GM12874 (cell line): ENCODE measurements around the gene DNAJC27.

Experiments used
- TF ChIP-seq, protein P1 (sequence below): IDR thresholded peaks from 2 replicates; pipeline ENCODE4 v1.5.1; 2011; ENCODE audit warnings: low read depth, mild to moderate bottlenecking, control low read depth, low read length, moderate library complexity; ENCODE audit not compliant: insufficient read depth

DNAJC27 gene

DNA sequence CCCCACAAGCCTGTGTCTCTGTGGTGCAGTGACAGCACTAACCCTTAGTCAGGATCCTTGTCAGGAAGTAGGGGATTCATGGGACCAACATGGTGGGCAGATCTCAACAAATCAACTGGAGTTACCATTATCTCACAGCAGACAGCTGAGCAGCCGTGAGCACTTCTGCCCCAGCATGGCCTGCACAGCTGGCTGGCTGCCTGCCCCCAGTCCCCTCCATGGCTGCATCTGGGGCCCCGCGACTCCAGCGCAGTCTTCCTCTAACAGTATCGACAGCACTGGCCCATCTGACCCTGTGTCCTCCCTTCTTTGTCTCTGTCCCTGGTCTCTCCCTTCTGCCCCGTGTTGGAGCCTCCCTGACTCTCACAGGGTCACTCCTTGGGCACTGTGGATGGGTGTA, 47.0 kb downstream of the DNAJC27 start:
- TF ChIP-seq, protein P1, sequence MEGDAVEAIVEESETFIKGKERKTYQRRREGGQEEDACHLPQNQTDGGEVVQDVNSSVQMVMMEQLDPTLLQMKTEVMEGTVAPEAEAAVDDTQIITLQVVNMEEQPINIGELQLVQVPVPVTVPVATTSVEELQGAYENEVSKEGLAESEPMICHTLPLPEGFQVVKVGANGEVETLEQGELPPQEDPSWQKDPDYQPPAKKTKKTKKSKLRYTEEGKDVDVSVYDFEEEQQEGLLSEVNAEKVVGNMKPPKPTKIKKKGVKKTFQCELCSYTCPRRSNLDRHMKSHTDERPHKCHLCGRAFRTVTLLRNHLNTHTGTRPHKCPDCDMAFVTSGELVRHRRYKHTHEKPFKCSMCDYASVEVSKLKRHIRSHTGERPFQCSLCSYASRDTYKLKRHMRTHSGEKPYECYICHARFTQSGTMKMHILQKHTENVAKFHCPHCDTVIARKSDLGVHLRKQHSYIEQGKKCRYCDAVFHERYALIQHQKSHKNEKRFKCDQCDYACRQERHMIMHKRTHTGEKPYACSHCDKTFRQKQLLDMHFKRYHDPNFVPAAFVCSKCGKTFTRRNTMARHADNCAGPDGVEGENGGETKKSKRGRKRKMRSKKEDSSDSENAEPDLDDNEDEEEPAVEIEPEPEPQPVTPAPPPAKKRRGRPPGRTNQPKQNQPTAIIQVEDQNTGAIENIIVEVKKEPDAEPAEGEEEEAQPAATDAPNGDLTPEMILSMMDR = no peak

DNA sequence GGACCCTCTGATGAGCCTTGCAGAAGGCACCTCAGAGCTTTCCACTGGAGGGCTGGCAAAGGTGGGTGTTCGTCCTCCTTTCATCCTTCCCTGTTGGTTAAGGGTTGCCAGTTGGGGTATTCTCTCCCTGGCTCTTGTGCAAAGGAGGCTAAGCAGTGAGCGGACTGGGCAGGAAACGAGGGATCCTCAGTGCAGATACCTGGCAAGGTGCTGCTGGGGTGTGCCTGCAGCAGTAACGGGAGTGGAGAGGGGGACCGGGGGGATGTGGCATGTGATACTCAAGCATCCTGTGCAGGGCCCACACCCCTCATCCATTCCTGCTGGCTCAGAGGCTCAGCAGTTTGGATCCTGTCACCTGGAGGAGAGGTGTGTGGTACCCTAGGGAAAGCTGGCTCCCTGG, 47.5 kb downstream of the DNAJC27 start:
- TF ChIP-seq, protein P1 = no peak

DNA sequence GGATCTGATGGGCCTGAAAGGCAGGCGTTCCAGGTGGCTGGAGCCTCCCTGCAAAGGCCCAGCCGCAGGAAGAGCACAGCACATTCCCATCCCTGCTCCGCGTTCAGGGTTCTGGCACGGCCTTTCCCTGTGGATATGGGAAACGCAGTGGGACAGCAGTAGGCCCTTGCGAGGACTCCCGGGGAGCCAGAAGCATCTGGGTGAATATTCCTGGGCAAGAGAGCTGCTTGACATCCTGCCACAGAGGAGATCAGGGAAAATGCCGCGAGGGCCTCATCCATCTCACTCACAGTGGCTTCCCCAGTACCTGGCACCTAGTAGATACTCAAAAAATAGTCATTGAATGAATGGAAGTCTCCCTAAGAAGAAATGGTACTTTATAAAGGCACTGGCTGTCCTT, 48.6 kb downstream of the DNAJC27 start:
- TF ChIP-seq, protein P1 = no peak

DNA sequence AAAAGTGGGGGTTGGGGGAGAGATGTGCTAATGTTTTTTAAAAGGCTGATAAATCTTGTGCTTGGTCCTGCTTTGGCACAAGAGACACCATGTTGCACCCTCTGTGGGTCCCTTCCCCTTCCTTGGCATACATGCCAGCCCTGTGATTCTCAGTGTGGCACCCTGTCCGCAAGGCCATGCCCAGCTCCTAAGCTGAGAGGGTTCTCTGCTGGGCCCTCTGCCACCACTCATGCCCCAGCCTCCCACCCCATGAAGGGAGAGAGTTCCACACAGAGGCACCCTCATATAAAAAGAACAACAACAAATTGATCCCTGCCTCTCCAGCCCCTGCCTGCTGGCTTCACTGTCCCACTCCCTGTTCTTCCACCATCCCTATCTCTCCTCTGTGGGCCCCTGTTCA, 49.2 kb downstream of the DNAJC27 start:
- TF ChIP-seq, protein P1 = no peak

DNA sequence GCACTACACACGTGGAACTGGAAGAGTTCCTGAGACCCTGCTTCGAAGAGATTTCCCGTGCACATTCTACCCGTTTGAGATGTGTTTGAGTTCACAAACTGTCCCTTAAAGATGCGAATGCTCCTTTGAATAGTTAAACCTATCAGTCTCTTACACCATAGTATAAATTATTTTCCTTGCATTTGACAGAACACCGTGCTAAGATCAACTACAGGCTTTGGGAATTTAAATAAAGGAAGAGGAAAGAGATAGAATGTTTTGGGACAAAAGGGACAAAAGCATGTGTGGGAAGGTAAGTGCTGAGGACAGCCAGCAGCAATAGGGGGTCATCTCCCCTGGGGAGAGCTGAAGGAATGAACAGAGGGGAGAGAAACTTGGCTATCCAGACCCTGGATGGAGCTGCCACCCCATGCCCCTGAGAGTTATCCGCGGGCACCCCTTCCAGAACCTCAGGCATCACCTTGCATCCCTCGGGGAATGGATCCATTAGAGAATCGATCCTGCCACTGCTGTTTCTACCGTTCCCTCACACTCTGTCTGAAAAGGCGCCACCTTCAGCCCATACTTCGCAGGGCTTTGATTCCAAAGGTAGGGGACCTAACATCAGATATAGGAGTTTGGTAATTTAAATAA, 50.8 kb downstream of the DNAJC27 start:
- TF ChIP-seq, protein P1 = peak; percentile 50; the same call in 1 of the 2 replicates

DNA sequence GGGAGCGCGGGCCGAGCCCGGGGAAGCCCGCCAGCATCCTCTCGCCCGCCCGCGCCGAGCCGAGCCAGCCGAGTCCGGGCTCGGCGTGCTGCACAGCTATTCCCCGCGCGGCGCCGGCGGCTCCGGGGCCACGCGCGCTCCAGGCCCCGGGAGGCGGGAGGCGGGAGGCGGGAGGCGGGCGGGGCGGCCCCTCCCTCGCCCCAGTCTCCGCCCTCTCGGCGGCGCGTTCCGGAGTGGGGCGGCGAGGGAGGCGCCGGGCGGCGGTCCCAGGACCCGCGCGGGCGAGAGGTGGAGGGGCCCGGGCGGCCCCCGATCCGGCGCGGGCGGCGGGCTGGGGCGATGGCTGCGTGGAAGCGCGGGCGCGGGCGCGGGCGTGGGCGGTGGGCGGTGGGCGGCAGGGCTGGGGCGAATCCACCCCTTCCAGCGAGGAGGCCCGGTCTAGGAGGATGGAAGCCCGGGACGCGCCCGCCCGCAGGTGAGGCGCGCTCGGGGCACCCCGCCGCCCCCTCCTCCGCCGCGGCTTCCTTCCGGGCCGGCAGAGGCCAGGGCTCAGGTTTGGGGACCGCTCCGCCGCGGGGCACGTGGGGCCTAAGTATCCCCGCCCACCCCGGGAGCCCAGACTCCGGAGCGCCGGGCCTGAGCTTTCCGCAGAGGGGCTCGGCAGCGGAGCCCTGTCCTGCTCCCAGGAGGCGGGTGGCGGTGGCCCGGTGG, 51.5 kb downstream of the DNAJC27 start, which contains the start of gene ADCY3:
TSS of gene ADCY3 (minus strand) at position 140 of the 711 bp plus-strand sequence. CDS start 1,250 bp downstream, outside the sequence.
- TF ChIP-seq, protein P1 = no peak

DNA sequence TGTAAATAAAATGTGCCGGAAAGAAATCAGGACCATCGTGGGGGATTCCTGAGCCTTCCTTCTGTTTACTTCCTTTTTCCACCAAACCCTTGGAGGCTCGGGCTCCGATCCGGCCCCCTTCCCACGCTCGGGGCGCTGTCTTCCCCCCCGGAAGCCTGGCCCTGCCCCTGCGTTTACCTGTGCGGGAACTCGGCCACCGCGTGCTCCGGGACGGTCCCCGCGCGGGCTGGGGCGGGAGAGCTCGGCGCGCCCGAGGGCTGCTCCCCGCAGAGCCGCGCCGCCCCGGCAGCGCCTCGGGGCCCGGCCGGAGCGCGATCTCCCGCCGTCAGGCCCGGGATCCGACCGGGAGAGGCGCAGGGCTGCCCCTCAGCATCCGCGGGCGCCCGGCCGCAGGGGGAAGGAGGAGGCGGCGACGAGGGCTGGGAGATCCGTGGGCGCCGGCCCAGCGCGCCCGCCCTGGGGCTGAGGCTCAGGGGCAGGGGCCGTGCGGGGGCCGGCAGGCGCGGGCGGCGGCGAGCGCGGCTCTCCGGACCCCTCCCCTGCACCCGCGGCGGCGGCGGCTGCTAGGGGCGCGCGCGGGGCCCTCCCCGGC, 52.2 kb downstream of the DNAJC27 start:
- TF ChIP-seq, protein P1 = no peak
